WTC11 (cell line): Measurements from ENCODE around the gene ZNF804A.

Source experiments
- ARID4B ChIP-seq: sonication (generic); formaldehyde crosslinking; IDR thresholded peaks from 2 replicates; pipeline ENCODE4 v1.8.0; 2023; ENCODE audit warnings: missing genetic modification reagents, mild to moderate bottlenecking, borderline replicate concordance
- CTCF ChIP-seq: fragments of 200-600 bp; IDR thresholded peaks from 2 replicates; pipeline ENCODE4 v1.8.0; 2022; ENCODE audit warnings: antibody characterized with exemption
- ELF4 ChIP-seq: sonication (generic); formaldehyde crosslinking; IDR thresholded peaks from 2 replicates; pipeline ENCODE4 v1.8.1; 2022; ENCODE audit warnings: low read depth, mild to moderate bottlenecking, moderate library complexity, missing genetic modification reagents
- ETV6 ChIP-seq: sonication (generic); formaldehyde crosslinking; IDR thresholded peaks from 2 replicates; pipeline ENCODE4 v1.8.1; 2022; ENCODE audit warnings: mild to moderate bottlenecking, missing genetic modification reagents
- IRF1 ChIP-seq: sonication (generic); formaldehyde crosslinking; IDR thresholded peaks from 2 replicates; pipeline ENCODE4 v1.8.0; 2023; ENCODE audit warnings: missing genetic modification reagents
- MAX ChIP-seq: sonication (generic); formaldehyde crosslinking; IDR thresholded peaks from 2 replicates; pipeline ENCODE4 v1.8.0; 2022; ENCODE audit warnings: mild to moderate bottlenecking, missing genetic modification reagents
- NR3C1 ChIP-seq: sonication (generic); formaldehyde crosslinking; conservative IDR thresholded peaks from 2 replicates; pipeline ENCODE4 v1.8.1; 2023; ENCODE audit warnings: low read depth, mild to moderate bottlenecking, missing genetic modification reagents
- PREB ChIP-seq: sonication (generic); formaldehyde crosslinking; IDR thresholded peaks from 2 replicates; pipeline ENCODE4 v1.8.1; 2022; ENCODE audit warnings: mild to moderate bottlenecking, missing genetic modification reagents, moderate library complexity, borderline replicate concordance
- SOX15 ChIP-seq: fragments of 250-450 bp; sonication (Bioruptor Pico); IDR thresholded peaks from 2 replicates; pipeline ENCODE4 v1.9.0; 2021; ENCODE audit warnings: mild to moderate bottlenecking
- TF ChIP-seq, protein P1 (sequence below): sonication (generic); formaldehyde crosslinking; IDR thresholded peaks from 2 replicates; pipeline ENCODE4 v1.8.1; 2023; ENCODE audit warnings: mild to moderate bottlenecking, missing genetic modification reagents

DNA sequence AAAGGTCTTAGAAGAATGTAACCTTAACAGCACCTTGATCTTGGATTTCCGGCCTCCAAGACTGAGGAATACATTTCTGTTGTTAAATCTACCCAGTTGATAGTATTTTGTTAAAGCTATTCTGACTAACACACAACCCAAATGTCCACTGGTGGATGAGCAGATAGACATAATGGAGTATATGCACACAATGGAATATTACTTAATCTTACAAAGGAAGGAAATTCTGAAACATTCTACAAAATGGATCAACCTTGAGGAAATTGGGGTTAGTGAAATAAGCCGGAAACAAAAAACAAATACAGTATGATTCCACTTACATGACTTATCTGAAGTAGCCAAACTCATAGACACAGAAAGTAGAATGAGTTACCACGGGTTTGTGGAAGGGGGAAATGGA, 168.7 kb downstream of the ZNF804A start:
- no peak for TF ChIP-seq ETV6 (CRISPR knock-in tag)
- no peak for TF ChIP-seq ARID4B (CRISPR knock-in tag)
- no peak for TF ChIP-seq NR3C1 (CRISPR knock-in tag)
- no peak for TF ChIP-seq IRF1
- TF ChIP-seq, protein P1, sequence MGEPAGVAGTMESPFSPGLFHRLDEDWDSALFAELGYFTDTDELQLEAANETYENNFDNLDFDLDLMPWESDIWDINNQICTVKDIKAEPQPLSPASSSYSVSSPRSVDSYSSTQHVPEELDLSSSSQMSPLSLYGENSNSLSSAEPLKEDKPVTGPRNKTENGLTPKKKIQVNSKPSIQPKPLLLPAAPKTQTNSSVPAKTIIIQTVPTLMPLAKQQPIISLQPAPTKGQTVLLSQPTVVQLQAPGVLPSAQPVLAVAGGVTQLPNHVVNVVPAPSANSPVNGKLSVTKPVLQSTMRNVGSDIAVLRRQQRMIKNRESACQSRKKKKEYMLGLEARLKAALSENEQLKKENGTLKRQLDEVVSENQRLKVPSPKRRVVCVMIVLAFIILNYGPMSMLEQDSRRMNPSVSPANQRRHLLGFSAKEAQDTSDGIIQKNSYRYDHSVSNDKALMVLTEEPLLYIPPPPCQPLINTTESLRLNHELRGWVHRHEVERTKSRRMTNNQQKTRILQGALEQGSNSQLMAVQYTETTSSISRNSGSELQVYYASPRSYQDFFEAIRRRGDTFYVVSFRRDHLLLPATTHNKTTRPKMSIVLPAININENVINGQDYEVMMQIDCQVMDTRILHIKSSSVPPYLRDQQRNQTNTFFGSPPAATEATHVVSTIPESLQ (CRISPR knock-in tag): no peak
- TF ChIP-seq PREB (CRISPR knock-in tag): no peak
- no peak for TF ChIP-seq MAX (CRISPR knock-in tag)
- no peak for TF ChIP-seq CTCF
- TF ChIP-seq ELF4 (CRISPR knock-in tag): no peak
- TF ChIP-seq SOX15: no peak
